Smooth muscle cell (in vitro differentiated cells): ENCODE data around the gene CFAP74. TPM values are rescaled to one million over a fixed set of nuclear protein-coding genes. Genes with fewer than 3 reads are reported as not detected.
"Not testable (repeated sequence)": the region's sequence is repeated elsewhere in the genome, so short reads cannot be mapped to it uniquely, and the experiment has no call there.

Experiments
- DNase-seq: peaks from one replicate; lab custom pipeline; 2025; ENCODE audit not compliant: unreplicated experiment; lab: John Stamatoyannopoulos, UW
- H2AFZ ChIP-seq: fragments of 200-600 bp; sonication (generic); 2 replicates; pipeline ENCODE4 v1.6.0; 2016; ENCODE audit warnings: antibody characterized with exemption, low read depth, mild to moderate bottlenecking
- H3F3A ChIP-seq: fragments of 200-600 bp; sonication (generic); 2 replicates; pipeline ENCODE4 v1.6.0; 2017; ENCODE audit warnings: antibody characterized with exemption, low read depth
- H3K27ac ChIP-seq: fragments of 200-600 bp; sonication (generic); 2 replicates; pipeline ENCODE4 v1.5.1; 2016; ENCODE audit warnings: low read depth, mild to moderate bottlenecking
- H3K27me3 ChIP-seq: fragments of 200-600 bp; sonication (generic); 2 replicates; pipeline ENCODE4 v1.6.1; 2016; ENCODE audit warnings: low read depth, mild to moderate bottlenecking
- H3K36me3 ChIP-seq: fragments of 200-600 bp; sonication (generic); 2 replicates; pipeline ENCODE4 v1.5.1; 2016; ENCODE audit warnings: low read depth
- H3K4me1 ChIP-seq: fragments of 200-600 bp; sonication (generic); 2 replicates; pipeline ENCODE4 v1.5.1; 2016; ENCODE audit warnings: low read depth
- H3K4me2 ChIP-seq: fragments of 200-600 bp; sonication (generic); 2 replicates; pipeline ENCODE4 v1.6.0; 2016; ENCODE audit warnings: mild to moderate bottlenecking
- H3K4me3 ChIP-seq: fragments of 200-600 bp; sonication (generic); 2 replicates; pipeline ENCODE4 v1.5.1; 2016; ENCODE audit warnings: mild to moderate bottlenecking
- H3K79me2 ChIP-seq: fragments of 200-600 bp; sonication (generic); 2 replicates; pipeline ENCODE4 v1.6.0; 2016; ENCODE audit warnings: low read depth, mild to moderate bottlenecking
- H3K9ac ChIP-seq: fragments of 200-600 bp; sonication (generic); 2 replicates; pipeline ENCODE4 v1.6.0; 2016; ENCODE audit warnings: low read depth
- H3K9me3 ChIP-seq: fragments of 200-600 bp; sonication (generic); replicated peaks from 2 replicates; pipeline ENCODE4 v1.5.1; 2016; ENCODE audit warnings: low read depth
- H4K20me1 ChIP-seq: fragments of 200-600 bp; sonication (generic); 2 replicates; pipeline ENCODE4 v1.6.0; 2016; ENCODE audit warnings: low read depth
- WGBS: methylation state at CpG from one replicate; pipeline ENCODE4 v1.1.7; 2016; ENCODE audit warnings: low lambda C conversion rate; 5-methylcytosine and 5-hydroxymethylcytosine counted together
- polyA plus RNA-seq: library from polyadenylated mRNA; unstranded; fragments of >200 nt; fragmentation: Nextera tagmentation; extraction: Ambion mirVana; gene quantifications from 2 replicates; pipeline ENCODE4 v1.2.1, GENCODE V29; 2016
- total RNA-seq: library from RNA; depleted of rRNA; stranded (reverse); fragments of >200 nt; gene quantifications from 2 replicates; pipeline ENCODE4 v1.2.3, GENCODE V29; 2014
- TF ChIP-seq, protein P1 (sequence below): fragments of 200-600 bp; sonication (generic); IDR thresholded peaks from 2 replicates; pipeline ENCODE4 v1.5.1; 2017; ENCODE audit warnings: borderline replicate concordance, mild to moderate bottlenecking, antibody characterized with exemption; ENCODE audit not compliant: insufficient read depth, poor library complexity, severe bottlenecking

CFAP74 gene
- total and polyA plus RNA-seq, 2 experiments from 2014 or later = not detected

DNA sequence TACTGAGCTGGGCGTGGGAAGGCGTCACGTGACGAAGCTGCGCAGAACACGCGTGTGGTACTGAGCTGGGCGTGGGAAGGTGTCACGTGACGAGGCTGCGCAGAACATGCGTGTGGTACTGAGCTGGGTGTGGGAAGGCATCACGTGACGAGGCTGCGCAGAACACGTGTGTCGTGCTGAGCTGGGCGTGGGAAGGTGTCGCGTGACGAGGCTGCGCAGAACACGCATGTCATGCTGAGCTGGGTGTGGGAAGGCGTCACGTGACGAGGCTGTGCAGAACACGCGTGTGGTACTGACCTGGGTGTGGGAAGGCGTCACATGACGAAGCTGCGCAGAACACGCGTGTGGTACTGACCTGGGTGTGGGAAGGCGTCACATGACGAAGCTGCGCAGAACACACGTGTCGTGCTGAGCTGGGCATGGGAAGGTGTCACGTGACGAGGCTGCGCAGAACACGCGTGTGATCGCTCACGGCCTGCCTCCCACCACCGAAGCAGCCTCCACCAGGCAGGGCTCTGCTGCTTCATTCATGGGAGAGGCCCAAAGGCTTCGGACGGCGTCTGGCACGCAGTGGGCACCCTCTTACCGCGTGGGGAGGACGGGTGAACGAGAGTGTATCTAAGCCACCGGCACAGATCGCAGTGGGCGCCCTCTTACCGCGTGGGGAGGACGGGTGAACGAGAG, 24.0 kb downstream of the CFAP74 start:
- Histone ChIP-seq H3K4me2 (no peak overlapping the region), H3K4me3 (no peak overlapping the region), H2AFZ (no peak overlapping the region), H3K79me2 (no peaks in the 10 kb centered on the region), H3K9ac (no peak overlapping the region), H3K9me3 (no peaks in the 10 kb centered on the region), H3F3A (no peaks in the 10 kb centered on the region), H3K36me3 (no peaks in the 10 kb centered on the region), H3K27me3 (no peaks in the 10 kb centered on the region), H3K4me1 (no peaks in the 10 kb centered on the region), H4K20me1 (no peaks in the 10 kb centered on the region), H3K27ac (no peak overlapping the region)
- DNase-seq = no peak
- TF ChIP-seq, protein P1, sequence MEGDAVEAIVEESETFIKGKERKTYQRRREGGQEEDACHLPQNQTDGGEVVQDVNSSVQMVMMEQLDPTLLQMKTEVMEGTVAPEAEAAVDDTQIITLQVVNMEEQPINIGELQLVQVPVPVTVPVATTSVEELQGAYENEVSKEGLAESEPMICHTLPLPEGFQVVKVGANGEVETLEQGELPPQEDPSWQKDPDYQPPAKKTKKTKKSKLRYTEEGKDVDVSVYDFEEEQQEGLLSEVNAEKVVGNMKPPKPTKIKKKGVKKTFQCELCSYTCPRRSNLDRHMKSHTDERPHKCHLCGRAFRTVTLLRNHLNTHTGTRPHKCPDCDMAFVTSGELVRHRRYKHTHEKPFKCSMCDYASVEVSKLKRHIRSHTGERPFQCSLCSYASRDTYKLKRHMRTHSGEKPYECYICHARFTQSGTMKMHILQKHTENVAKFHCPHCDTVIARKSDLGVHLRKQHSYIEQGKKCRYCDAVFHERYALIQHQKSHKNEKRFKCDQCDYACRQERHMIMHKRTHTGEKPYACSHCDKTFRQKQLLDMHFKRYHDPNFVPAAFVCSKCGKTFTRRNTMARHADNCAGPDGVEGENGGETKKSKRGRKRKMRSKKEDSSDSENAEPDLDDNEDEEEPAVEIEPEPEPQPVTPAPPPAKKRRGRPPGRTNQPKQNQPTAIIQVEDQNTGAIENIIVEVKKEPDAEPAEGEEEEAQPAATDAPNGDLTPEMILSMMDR = no peak
- 96% methylated on average over 58 of the region's 61 CpGs for WGBS

DNA sequence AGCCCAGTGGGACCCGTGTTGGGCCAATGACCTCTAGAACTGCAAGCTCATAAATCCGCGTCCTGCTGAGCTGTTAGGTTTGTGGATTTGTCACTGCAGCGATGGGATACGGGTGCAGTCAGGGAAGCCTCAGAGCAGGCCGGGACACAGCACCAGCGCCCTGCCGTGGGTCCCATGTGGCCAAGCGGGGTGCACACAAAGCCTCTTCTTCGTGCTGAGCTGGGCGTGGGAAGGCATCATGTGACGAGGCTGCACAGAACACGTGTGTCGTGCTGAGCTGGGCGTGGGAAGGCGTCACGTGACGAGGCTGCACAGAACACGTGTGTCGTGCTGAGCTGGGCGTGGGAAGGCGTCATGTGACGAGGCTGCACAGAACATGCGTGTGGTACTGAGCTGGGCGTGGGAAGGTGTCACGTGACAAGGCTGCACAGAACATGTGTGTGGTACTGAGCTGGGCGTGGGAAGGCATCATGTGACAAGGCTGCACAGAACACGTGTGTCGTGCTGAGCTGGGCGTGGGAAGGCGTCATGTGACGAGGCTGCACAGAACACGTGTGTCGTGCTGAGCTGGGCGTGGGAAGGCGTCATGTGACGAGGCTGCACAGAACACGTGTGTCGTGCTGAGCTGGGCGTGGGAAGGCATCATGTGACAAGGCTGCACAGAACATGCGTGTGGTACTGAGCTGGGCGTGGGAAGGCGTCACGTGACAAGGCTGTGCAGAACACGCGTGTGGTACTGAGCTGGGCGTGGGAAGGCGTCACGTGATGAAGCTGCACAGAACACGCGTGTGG, 24.7 kb downstream of the CFAP74 start:
- H3K27me3 ChIP-seq, H3K4me3 ChIP-seq: not testable (repeated sequence)
- WGBS = 96% methylated on average over 51 of the region's 51 CpGs

GRCh38 chr1:1978108-1978507, 25.5 kb downstream of the CFAP74 start:
- no peak overlapping the region for H3K4me2 ChIP-seq
- H3K4me3 ChIP-seq = no peak overlapping the region
- 96% methylated on average over 11 of the region's 11 CpGs for WGBS
- no peaks in the 10 kb centered on the region for H3K27me3 ChIP-seq
- H4K20me1 ChIP-seq = no peaks in the 10 kb centered on the region
- H3K9ac ChIP-seq = no peak overlapping the region
- TF ChIP-seq, protein P1 = no peak
- no peaks in the 10 kb centered on the region for H3K79me2 ChIP-seq
- H3K36me3 ChIP-seq = no peaks in the 10 kb centered on the region
- H3K9me3 ChIP-seq = no peaks in the 10 kb centered on the region
- no peaks in the 10 kb centered on the region for H3K4me1 ChIP-seq
- no peak for DNase-seq
- H2AFZ ChIP-seq = no peak overlapping the region
- H3K27ac ChIP-seq = no peak overlapping the region
- no peaks in the 10 kb centered on the region for H3F3A ChIP-seq

More for the DNA sequence above, 24.7 kb downstream of the CFAP74 start:
- H3K27ac ChIP-seq, H3K4me1 ChIP-seq, DNase-seq, H3K9ac ChIP-seq, H3K4me2 ChIP-seq, H3K79me2 ChIP-seq, H2AFZ ChIP-seq, H3K9me3 ChIP-seq, H4K20me1 ChIP-seq, H3K36me3 ChIP-seq, H3F3A ChIP-seq: not testable (repeated sequence)

GRCh38 chr1:1976031-1976430, 27.6 kb downstream of the CFAP74 start:
- no peaks in the 10 kb centered on the region for H4K20me1 ChIP-seq
- no peak overlapping the region for H3K4me3 ChIP-seq
- H3K4me1 ChIP-seq = no peaks in the 10 kb centered on the region
- no peak overlapping the region for H3K9ac ChIP-seq
- no peaks in the 10 kb centered on the region for H3K36me3 ChIP-seq
- H3K27me3 ChIP-seq = no peaks in the 10 kb centered on the region
- TF ChIP-seq, protein P1 = no peak
- H3K4me2 ChIP-seq = no peak overlapping the region
- H3K79me2 ChIP-seq = no peaks in the 10 kb centered on the region
- H3K27ac ChIP-seq = no peak overlapping the region
- no peaks in the 10 kb centered on the region for H3F3A ChIP-seq
- H2AFZ ChIP-seq = no peak overlapping the region
- WGBS = 92% methylated on average over 19 of the region's 19 CpGs
- H3K9me3 ChIP-seq = no peaks in the 10 kb centered on the region
- DNase-seq = no peak
